Measurements from ENCODE around the gene KANSL2. TPM values are rescaled to one million over a fixed set of nuclear protein-coding genes. Genes with fewer than 3 reads are reported as not detected.
A peak's percentile ranks its signal among the peaks of the same experiment; 100 is the strongest.
"Not testable (repeated sequence)": the region's sequence is repeated elsewhere in the genome, so short reads cannot be mapped to it uniquely, and the experiment has no call there.

Gene KANSL2
- total and polyA plus RNA-seq, 10 donors = 28.4 to 50.7 (median 36.5) TPM

DNA sequence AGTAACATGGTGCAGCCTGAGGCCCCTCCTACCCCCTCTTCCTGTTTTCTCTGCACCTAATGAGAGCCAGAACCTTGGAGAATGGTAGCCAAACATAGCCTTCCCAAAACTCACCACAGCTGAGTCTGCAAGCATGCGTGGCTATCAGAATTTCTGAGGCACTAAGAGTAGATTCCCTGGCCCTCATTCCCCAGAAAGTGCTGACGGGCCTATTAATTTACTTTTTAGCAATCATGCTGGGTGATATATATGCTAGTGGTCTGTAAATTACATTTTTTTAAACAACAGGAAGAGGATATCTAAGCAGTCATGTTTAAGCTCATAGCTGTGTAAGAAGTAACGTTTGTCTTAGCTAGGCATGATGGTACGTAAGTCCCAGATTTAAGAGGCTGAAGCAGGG lies 30.4 kb downstream of the KANSL2 start:
- intact Hi-C loops (cut with DNase I; ENCODE audit: low total_unique reads) = no loop called here
- 71 to 90% (median 74%) methylated on average over 4 of the region's 4 CpGs for WGBS, 5 donors
- H3K4me3 ChIP-seq = no peak overlapping the region
- no peak for DNase-seq
- H3K36me3 ChIP-seq = peaks cover 10 to 94% (median 50%) of the 10 kb centered on the region in 6 donors
- H3K9me3 ChIP-seq = no peaks in the 10 kb centered on the region
- TF ChIP-seq POLR2AphosphoS5 (IDR thresholded peaks at IDR 0.05) (no peak), POLR2A (IDR thresholded peaks at IDR 0.05) (no peak)
- TF ChIP-seq, protein P1, sequence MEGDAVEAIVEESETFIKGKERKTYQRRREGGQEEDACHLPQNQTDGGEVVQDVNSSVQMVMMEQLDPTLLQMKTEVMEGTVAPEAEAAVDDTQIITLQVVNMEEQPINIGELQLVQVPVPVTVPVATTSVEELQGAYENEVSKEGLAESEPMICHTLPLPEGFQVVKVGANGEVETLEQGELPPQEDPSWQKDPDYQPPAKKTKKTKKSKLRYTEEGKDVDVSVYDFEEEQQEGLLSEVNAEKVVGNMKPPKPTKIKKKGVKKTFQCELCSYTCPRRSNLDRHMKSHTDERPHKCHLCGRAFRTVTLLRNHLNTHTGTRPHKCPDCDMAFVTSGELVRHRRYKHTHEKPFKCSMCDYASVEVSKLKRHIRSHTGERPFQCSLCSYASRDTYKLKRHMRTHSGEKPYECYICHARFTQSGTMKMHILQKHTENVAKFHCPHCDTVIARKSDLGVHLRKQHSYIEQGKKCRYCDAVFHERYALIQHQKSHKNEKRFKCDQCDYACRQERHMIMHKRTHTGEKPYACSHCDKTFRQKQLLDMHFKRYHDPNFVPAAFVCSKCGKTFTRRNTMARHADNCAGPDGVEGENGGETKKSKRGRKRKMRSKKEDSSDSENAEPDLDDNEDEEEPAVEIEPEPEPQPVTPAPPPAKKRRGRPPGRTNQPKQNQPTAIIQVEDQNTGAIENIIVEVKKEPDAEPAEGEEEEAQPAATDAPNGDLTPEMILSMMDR (IDR thresholded peaks at IDR 0.05 in 8 of 11, conservative IDR thresholded peaks at IDR 0.05 in 3 of 11) = no peak
- H3K27me3 ChIP-seq (replicated peaks in 1 of 7) = no peaks in the 10 kb centered on the region
- H3K4me1 ChIP-seq = no peaks in the 10 kb centered on the region
- H3K27ac ChIP-seq = peak overlapping the region in 1 of 8 donors; percentile 9

DNA sequence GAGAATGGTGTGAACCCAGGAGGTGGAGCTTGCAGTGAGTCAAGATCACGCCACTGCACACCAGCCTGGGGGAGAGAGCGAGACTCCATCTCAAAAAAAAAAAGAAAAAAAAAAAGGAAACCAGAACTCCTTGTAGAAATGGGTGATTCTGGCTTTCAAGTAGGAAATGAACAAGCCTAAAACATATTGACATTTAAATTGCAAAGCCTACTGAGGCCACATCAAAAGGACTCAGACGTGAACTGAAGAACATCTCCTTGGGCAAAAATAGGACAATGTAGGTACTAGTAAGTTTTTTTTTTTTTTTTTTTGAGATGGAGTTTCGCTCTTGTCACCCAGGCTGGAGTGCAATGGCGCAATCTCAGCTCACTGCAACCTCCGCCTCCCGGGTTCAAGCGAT lies 36.7 kb downstream of the KANSL2 start:
- H3K4me1 ChIP-seq; H3K27ac ChIP-seq; DNase-seq; H3K4me3 ChIP-seq; H3K27me3 ChIP-seq (replicated peaks in 1 of 7); intact Hi-C loops (cut with DNase I; ENCODE audit: low total_unique reads): not testable (repeated sequence)
- peaks cover 0 to 13% (median 5%) of the 10 kb centered on the region in 8 donors for H3K9me3 ChIP-seq
- peaks cover 0 to 74% (median 3%) of the 10 kb centered on the region in 6 donors for H3K36me3 ChIP-seq
- WGBS, 5 donors = 90 to 95% (median 94%) methylated on average over 6 to 8 of the region's 8 CpGs

DNA sequence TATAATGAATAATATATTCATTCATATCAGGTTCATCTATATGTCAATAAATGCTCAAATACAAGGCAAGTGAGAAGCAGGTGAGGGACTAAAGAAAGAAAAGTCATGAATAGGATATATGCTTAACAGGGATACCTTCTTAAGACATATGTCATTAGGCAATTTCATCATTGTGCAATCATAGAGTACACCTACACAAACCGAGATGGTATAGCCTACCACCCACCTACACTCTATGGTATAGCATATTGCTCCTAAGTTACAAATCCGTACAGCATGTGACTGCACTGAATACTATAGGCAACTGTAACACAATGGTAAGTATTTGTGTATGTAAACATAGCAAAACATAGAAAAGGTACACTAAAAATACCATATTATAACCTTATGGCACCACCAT lies 39.0 kb downstream of the KANSL2 start:
- Histone ChIP-seq H3K4me3 (no peak overlapping the region), H3K27ac (no peak overlapping the region), H3K4me1 (no peaks in the 10 kb centered on the region), H3K27me3 (replicated peaks in 1 of 7) (no peaks in the 10 kb centered on the region), H3K36me3 (peaks cover 0 to 51% (median 3%) of the 10 kb centered on the region in 6 donors), H3K9me3 (peaks cover 0 to 13% (median 5%) of the 10 kb centered on the region in 8 donors)
- 92 to 99% (median 94%) methylated on average over 2 of the region's 2 CpGs for WGBS, 5 donors
- TF ChIP-seq POLR2A (IDR thresholded peaks at IDR 0.05) (no peak), POLR2AphosphoS5 (IDR thresholded peaks at IDR 0.05) (no peak)
- TF ChIP-seq, protein P1 (IDR thresholded peaks at IDR 0.05 in 8 of 11, conservative IDR thresholded peaks at IDR 0.05 in 3 of 11) = no peak
- no peak for DNase-seq
- intact Hi-C loops (cut with DNase I; ENCODE audit: low total_unique reads) = no loop called here

DNA sequence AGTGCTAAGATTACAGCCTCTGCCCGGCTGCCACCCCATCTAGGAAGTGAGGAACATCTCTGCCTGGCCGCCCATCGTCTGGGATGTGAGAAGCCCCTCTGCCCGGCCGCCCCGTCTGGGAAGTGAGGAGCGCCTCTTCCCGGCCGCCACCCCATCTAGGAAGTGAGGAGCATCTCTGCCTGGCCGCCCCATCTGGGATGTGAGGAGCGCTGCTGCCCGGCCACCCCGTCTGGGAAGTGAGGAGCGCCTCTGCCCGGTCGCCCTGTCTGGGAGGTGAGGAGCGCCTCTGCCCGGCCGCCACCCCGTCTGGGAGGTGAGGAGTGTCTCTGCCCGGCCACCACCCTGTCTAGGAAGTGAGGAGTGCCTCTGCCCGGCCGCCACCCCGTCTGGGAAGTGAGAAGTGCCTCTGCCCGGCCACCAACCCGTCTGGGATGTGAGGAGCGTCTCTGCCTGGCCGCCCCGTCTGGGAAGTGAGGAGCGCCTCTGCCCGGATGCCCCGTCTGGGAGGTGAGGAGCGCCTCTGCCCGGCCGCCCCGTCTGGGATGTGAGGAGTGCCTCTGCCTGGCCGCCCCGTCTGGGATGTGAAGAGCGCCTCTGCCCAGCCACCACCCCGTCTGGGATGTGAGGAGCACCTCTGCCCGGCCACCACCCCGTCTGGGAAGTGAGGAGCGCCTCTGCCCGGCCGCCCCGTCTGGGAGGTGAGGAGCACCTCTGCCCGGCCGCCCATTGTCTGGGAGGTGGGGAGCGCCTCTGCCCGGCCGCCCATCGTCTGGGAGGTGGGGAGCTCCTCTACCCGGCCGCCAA lies 40.1 kb downstream of the KANSL2 start:
- Histone ChIP-seq H3K9me3 (peaks cover 0 to 13% (median 5%) of the 10 kb centered on the region in 8 donors), H3K36me3 (peaks cover 0 to 47% (median 3%) of the 10 kb centered on the region in 6 donors)
- DNase-seq; H3K4me1 ChIP-seq; H3K27me3 ChIP-seq (replicated peaks in 1 of 7); H3K4me3 ChIP-seq; H3K27ac ChIP-seq; intact Hi-C loops (cut with DNase I; ENCODE audit: low total_unique reads): not testable (repeated sequence)
- WGBS, 5 donors = 89 to 97% (median 96%) methylated on average over 26 to 54 of the region's 54 CpGs

DNA sequence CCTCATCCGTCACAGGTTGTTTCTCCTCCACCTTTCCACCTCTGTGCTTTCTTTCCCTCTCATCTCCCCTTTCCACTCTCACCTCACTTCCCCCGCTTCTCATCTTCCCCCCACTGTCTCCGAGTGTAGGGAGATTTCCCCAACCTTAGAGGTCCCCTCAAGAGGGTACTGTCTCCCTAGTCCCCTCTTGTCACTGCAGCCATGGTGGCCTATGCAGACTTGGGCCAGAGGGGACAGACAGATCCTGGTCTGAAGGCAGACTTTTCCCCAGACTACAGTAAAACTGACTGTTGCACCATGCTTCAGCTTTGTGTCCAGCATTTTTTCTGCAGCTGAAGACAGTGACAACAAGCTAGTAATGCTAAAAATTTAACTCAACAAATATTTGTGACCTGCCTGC lies 41.2 kb downstream of the KANSL2 start:
- H3K27ac ChIP-seq = no peak overlapping the region
- no peaks in the 10 kb centered on the region for H3K4me1 ChIP-seq
- peaks cover 0 to 40% (median 0%) of the 10 kb centered on the region in 6 donors for H3K36me3 ChIP-seq
- H3K4me3 ChIP-seq = no peak overlapping the region
- TF ChIP-seq, protein P1 (IDR thresholded peaks at IDR 0.05 in 8 of 11, conservative IDR thresholded peaks at IDR 0.05 in 3 of 11) = no peak
- TF ChIP-seq POLR2AphosphoS5 (IDR thresholded peaks at IDR 0.05) = no peak
- no peak for TF ChIP-seq POLR2A (IDR thresholded peaks at IDR 0.05)
- DNase-seq = no peak
- H3K27me3 ChIP-seq (replicated peaks in 1 of 7) = no peaks in the 10 kb centered on the region
- H3K9me3 ChIP-seq = peaks cover 0 to 13% (median 5%) of the 10 kb centered on the region in 8 donors
- intact Hi-C loops (cut with DNase I; ENCODE audit: low total_unique reads) = no loop called here
- 89 to 98% (median 93%) methylated on average over 3 of the region's 3 CpGs for WGBS, 5 donors
